Fibroblast of the aortic adventitia (primary cell): ENCODE results near the gene ATP1B3. TPM values are rescaled to one million over a fixed set of nuclear protein-coding genes. Genes with fewer than 3 reads are reported as not detected.

Source experiments
- DNase-seq: peaks from one replicate; pipeline ENCODE4 v3.0.0-alpha.2; 2010; ENCODE audit warnings: low read depth
- H3K4me3 ChIP-seq: 2 replicates; pipeline ENCODE4 v1.5.1; 2011; ENCODE audit warnings: low read depth, mild to moderate bottlenecking, control low read depth, low read length, moderate library complexity
- total RNA-seq: library from RNA; depleted of rRNA; stranded (reverse); fragments of >200 nt; gene quantifications from 2 replicates; pipeline ENCODE4 v1.2.3, GENCODE V29; 2012; ENCODE audit warnings: low replicate concordance
- TF ChIP-seq, protein P1 (sequence below): IDR thresholded peaks from 2 replicates; pipeline ENCODE4 v1.5.1; 2011; ENCODE audit warnings: mild to moderate bottlenecking, low read length, control low read depth, inconsistent platforms; ENCODE audit not compliant: insufficient read depth

ATP1B3 gene
- total RNA-seq, 1 donor, result 70.2 TPM

GRCh38 chr3:141865101-141865500 lies 11.3 kb upstream of the ATP1B3 start:
- no peak overlapping the region for H3K4me3 ChIP-seq
- TF ChIP-seq, protein P1, sequence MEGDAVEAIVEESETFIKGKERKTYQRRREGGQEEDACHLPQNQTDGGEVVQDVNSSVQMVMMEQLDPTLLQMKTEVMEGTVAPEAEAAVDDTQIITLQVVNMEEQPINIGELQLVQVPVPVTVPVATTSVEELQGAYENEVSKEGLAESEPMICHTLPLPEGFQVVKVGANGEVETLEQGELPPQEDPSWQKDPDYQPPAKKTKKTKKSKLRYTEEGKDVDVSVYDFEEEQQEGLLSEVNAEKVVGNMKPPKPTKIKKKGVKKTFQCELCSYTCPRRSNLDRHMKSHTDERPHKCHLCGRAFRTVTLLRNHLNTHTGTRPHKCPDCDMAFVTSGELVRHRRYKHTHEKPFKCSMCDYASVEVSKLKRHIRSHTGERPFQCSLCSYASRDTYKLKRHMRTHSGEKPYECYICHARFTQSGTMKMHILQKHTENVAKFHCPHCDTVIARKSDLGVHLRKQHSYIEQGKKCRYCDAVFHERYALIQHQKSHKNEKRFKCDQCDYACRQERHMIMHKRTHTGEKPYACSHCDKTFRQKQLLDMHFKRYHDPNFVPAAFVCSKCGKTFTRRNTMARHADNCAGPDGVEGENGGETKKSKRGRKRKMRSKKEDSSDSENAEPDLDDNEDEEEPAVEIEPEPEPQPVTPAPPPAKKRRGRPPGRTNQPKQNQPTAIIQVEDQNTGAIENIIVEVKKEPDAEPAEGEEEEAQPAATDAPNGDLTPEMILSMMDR, result no peak
- DNase-seq, result no peak

DNA sequence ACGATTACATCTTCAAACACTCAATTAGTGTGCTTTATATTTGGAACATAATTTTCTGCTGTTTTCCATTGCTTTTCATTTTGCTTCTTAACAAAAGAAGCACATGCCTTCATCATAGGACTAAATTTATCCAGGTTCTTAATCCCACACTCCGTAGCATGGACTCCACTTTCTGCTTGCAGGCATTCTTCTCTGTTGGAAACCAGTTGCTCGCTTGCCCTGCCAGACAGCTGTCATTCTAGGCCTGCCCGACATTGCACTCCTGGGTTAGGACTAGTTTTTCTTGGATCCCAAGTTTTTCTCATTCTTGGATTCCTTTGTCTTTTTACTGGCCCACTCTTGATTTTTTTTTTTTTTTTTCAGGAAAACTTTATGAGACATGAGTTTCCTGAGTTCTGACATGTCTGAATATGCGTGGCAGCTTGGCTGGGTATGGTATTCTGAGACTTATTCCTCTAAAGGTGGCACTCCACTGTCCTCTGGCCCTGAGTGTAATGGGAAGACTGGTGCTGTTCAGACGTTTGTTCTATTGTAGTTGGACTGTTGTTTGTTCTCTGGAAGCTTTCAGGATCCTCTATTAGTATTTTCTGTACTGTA lies 6.3 kb upstream of the ATP1B3 start:
- H3K4me3 ChIP-seq, result no peak overlapping the region
- TF ChIP-seq, protein P1, result no peak
- no peak for DNase-seq

GRCh38 chr3:141875374-141875892 lies 1.0 kb upstream of the ATP1B3 start:
- DNase-seq, result peak; percentile 75
- TF ChIP-seq, protein P1, result peak; percentile 95

GRCh38 chr3:141875893-141876380 lies 506 bp upstream of the ATP1B3 start:
- TF ChIP-seq, protein P1, result no peak
- H3K4me3 ChIP-seq, result peak overlapping the region; percentile 79
- DNase-seq, result peak; percentile 65

More at GRCh38 chr3:141875374-141875892, 1.0 kb upstream of the ATP1B3 start:
- peak overlapping the region; percentile 79 for H3K4me3 ChIP-seq

DNA sequence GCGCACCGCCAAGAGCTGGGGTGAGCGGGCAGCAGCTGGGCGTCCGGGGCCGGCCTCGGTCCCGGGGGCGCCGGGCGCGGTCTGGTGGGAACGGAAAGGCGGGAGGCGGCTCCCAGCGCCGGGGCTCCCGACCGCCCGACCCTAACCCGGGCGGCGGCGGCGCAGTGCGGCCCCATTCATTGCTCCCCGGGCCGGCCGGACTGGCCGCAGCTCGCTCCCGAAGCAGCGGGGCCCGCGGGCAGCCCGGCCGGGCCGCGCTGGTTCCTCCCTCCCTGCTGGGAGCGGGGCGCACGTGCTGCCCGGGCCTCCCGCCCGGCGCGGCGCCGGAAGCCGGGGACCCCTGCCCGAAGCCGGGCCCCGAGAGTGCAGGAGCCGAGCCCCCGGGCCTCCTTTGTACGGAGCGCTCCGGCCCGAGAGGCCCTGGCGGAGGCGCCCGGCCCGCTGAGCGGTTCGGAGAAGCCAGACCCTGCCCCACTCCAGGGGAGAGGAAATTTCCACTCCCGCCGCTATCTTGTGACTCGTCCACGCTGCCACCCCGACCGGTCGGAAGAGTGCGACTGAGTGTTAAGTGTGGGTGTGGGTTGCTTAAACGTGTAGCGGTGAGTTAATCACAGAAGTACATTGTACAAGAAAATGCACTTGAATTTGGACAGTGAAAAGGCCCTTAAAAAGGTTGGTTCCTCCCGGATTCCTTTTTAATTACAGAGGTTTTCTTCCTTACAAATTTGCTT lies 613 bp downstream of the ATP1B3 start:
- peak overlapping the region; percentile 78 for H3K4me3 ChIP-seq
- TF ChIP-seq, protein P1, result no peak
- DNase-seq, result peak; percentile 40

- TF ChIP-seq, protein P1, result no peak
- peak; percentile 60 for DNase-seq
- peak overlapping the region; percentile 78 for H3K4me3 ChIP-seq
Measured at GRCh38 chr3:141877911-141878310, 1.5 kb downstream of the ATP1B3 start.
